Cardiac muscle cell (in vitro differentiated cells and primary cell): Measurements from ENCODE around the gene SHC3. TPM values are rescaled to one million over a fixed set of nuclear protein-coding genes. Genes with fewer than 3 reads are reported as not detected.

Experiments used
- DNase-seq, 2 donors: peaks; one replicate each; pipeline versions ENCODE4 v3.0.0 to v3.0.0-alpha.2; 2010 to 2017; ENCODE audit warnings: low read depth in 1 of 2, low spot score in 1 of 2
- H3K27ac ChIP-seq: fragments of 200-600 bp; sonication (generic); 2 replicates; pipeline ENCODE4 v1.5.1; 2016
- H3K27me3 ChIP-seq: fragments of 200-600 bp; sonication (generic); 2 replicates; pipeline ENCODE4 v1.6.0; 2016; ENCODE audit warnings: control low read depth
- H3K36me3 ChIP-seq: fragments of 200-600 bp; sonication (generic); 2 replicates; pipeline ENCODE4 v1.5.1; 2016; ENCODE audit warnings: control low read depth
- H3K4me1 ChIP-seq: fragments of 200-600 bp; sonication (generic); 2 replicates; pipeline ENCODE4 v1.8.1; 2017; ENCODE audit warnings: low read depth, mild to moderate bottlenecking, mixed run types
- H3K4me3 ChIP-seq: fragments of 200-600 bp; sonication (generic); 2 replicates; pipeline ENCODE4 v1.5.1; 2016; ENCODE audit warnings: mild to moderate bottlenecking
- H3K9me3 ChIP-seq: fragments of 200-600 bp; sonication (generic); 2 replicates; pipeline ENCODE4 v1.5.1; 2017; ENCODE audit warnings: low read depth, mild to moderate bottlenecking, control low read depth
- CTCF ChIP-seq: IDR thresholded peaks from 2 replicates; pipeline ENCODE4 v1.5.1; 2012; ENCODE audit warnings: low read depth, mild to moderate bottlenecking, low read length
- polyA plus RNA-seq: library from polyadenylated mRNA; unstranded; fragments of >200 nt; fragmentation: Nextera tagmentation; extraction: Ambion mirVana; gene quantifications from 2 replicates; pipeline ENCODE4 v1.2.1, GENCODE V29; 2016
- total RNA-seq: library from RNA; depleted of rRNA; stranded (reverse); fragments of >200 nt; gene quantifications from 2 replicates; pipeline ENCODE4 v1.2.3, GENCODE V29; 2016

The SHC3 gene
- total and polyA plus RNA-seq, 2 experiments from 2014 or later: 0.27 to 0.34 TPM

- no peak for DNase-seq
Observed at GRCh38 chr9:89089176-89089575, 89.4 kb downstream of the SHC3 start.

GRCh38 chr9:89083626-89084025 is 95.0 kb downstream of the SHC3 start:
- Histone ChIP-seq H3K4me1 (no peaks in the 10 kb centered on the region), H3K4me3 (no peak overlapping the region), H3K9me3 (no peaks in the 10 kb centered on the region), H3K36me3 (no peaks in the 10 kb centered on the region), H3K27ac (no peak overlapping the region), H3K27me3 (no peaks in the 10 kb centered on the region)
- DNase-seq: no peak
- TF ChIP-seq CTCF: no peak

More at GRCh38 chr9:89089176-89089575, 89.4 kb downstream of the SHC3 start:
- no peak overlapping the region for H3K27ac ChIP-seq
- H3K27me3 ChIP-seq: no peaks in the 10 kb centered on the region
- TF ChIP-seq CTCF: no peak
- no peaks in the 10 kb centered on the region for H3K9me3 ChIP-seq
- H3K36me3 ChIP-seq: no peaks in the 10 kb centered on the region
- no peaks in the 10 kb centered on the region for H3K4me1 ChIP-seq
- H3K4me3 ChIP-seq: no peak overlapping the region

- Histone ChIP-seq H3K9me3 (no peaks in the 10 kb centered on the region), H3K27me3 (no peaks in the 10 kb centered on the region), H3K27ac (no peak overlapping the region), H3K36me3 (no peaks in the 10 kb centered on the region), H3K4me3 (no peak overlapping the region), H3K4me1 (no peaks in the 10 kb centered on the region)
- TF ChIP-seq CTCF: no peak
- peak in 1 of 2 donors; percentile 84 for DNase-seq
Observed at GRCh38 chr9:89080193-89080592, 98.4 kb downstream of the SHC3 start.

GRCh38 chr9:89079391-89079790 is 99.2 kb downstream of the SHC3 start:
- H3K4me3 ChIP-seq: no peak overlapping the region
- peak in 1 of 2 donors; percentile 46 for DNase-seq
- TF ChIP-seq CTCF: no peak
- H3K36me3 ChIP-seq: no peaks in the 10 kb centered on the region
- H3K27me3 ChIP-seq: no peaks in the 10 kb centered on the region
- no peaks in the 10 kb centered on the region for H3K4me1 ChIP-seq
- no peaks in the 10 kb centered on the region for H3K9me3 ChIP-seq
- H3K27ac ChIP-seq: no peak overlapping the region

- Histone ChIP-seq H3K4me3 (no peak overlapping the region), H3K36me3 (no peaks in the 10 kb centered on the region), H3K9me3 (no peaks in the 10 kb centered on the region), H3K27ac (no peak overlapping the region), H3K27me3 (no peaks in the 10 kb centered on the region), H3K4me1 (no peaks in the 10 kb centered on the region)
- no peak for TF ChIP-seq CTCF
- peak in 1 of 2 donors; percentile 92 for DNase-seq
Observed at GRCh38 chr9:89078860-89079259, 99.8 kb downstream of the SHC3 start.

GRCh38 chr9:89078421-89078820 is 100.2 kb downstream of the SHC3 start:
- no peak for DNase-seq
- H3K9me3 ChIP-seq: no peaks in the 10 kb centered on the region
- no peaks in the 10 kb centered on the region for H3K4me1 ChIP-seq
- no peaks in the 10 kb centered on the region for H3K36me3 ChIP-seq
- H3K27me3 ChIP-seq: no peaks in the 10 kb centered on the region
- no peak overlapping the region for H3K27ac ChIP-seq
- H3K4me3 ChIP-seq: no peak overlapping the region
- TF ChIP-seq CTCF: no peak
